ENCODE measurements around the gene ARL4D. TPM values are rescaled to one million over a fixed set of nuclear protein-coding genes. Genes with fewer than 3 reads are reported as not detected.

The ARL4D gene
- total and polyA plus RNA-seq, 2 of the 4 experiments (the other 2 are of a cell fraction): 12.5 to 30.7 TPM

DNA sequence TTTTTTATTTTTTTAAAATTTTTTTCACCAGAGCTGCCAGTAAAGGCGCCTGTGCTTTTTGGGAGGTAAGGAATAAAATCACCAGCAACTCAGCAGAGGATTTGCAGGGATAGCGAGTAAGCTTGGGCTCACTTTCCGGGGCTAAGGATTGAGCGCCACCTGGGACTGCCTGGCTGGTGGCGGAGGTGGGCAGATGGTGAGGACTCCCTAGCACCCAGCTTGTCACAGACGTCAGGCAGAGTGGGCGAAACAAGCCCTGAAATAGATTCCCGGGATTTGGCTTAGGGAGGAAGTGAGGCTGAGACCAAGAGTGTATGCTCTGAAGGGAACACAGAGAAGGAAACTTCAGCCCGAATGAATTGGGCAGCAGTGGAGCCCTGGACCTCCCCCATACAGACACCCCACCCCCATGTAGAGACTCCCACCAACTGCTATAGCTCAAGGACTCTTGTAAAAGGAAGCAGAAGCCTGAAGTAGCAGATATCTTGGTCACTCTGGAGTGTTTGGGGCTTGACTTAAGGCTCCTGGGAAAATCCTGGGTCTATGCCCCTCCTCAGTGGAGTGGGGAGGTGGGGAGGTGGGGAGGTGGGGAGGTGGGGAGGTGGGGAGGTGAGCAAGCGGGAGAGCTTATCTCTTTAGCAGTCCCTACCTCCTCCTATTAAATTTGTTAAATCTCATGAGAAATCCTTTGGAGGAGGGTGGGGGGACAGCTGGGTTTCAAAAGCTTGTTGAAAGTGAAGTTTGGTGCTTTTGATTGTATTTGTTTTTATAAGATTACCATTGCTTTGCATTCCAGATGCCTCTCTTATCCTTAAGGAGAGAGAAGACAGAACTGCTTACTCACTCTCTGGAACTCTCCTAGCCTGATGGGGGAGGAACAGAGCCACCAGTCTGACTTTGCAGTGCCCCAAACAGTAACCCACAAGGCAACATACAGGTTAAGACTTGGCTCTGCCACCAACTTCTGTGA lies 8.2 kb downstream of the ARL4D start (continued):
- peak; percentile 12; the same call in 1 of the 2 replicates for TF ChIP-seq CTCF (conservative IDR thresholded peaks at IDR 0.05; ENCODE audit: low read depth, low read length)
